Large intestine (tissue), 3 donors: ENCODE results near the gene CWC25. TPM values are rescaled to one million over a fixed set of nuclear protein-coding genes. Genes with fewer than 3 reads are reported as not detected.

Source experiments
- DNase-seq, 2 donors: peaks; one replicate each; pipeline versions ENCODE4 v3.0.0 to v3.0.0-alpha.2; 2013
- H3K27ac ChIP-seq: one replicate; pipeline ENCODE4 v1.5.1; 2013; ENCODE audit warnings: low read length
- H3K27me3 ChIP-seq: 2 replicates; pipeline ENCODE4 v1.6.1; 2013; ENCODE audit warnings: low read length; ENCODE audit not compliant: control insufficient read depth, insufficient read depth
- H3K36me3 ChIP-seq: 2 replicates; pipeline ENCODE4 v1.6.1; 2013; ENCODE audit warnings: low read length; ENCODE audit not compliant: control insufficient read depth, insufficient read depth
- H3K4me1 ChIP-seq: one replicate; pipeline ENCODE4 v1.6.1; 2013; ENCODE audit warnings: low read length; ENCODE audit not compliant: control insufficient read depth, insufficient read depth
- H3K4me3 ChIP-seq: one replicate; pipeline ENCODE4 v1.5.1; 2013; ENCODE audit warnings: low read length
- H3K9me3 ChIP-seq: one replicate; pipeline ENCODE4 v1.6.1; 2013; ENCODE audit warnings: mild to moderate bottlenecking, low read depth, low read length, moderate library complexity; ENCODE audit not compliant: control insufficient read depth
- WGBS: methylation state at CpG from one replicate; pipeline ENCODE4 v1.1.5; 2013; ENCODE audit warnings: low lambda C conversion rate; ENCODE audit not compliant: insufficient coverage; 5-methylcytosine and 5-hydroxymethylcytosine counted together
- polyA plus RNA-seq: library from polyadenylated mRNA; unstranded; fragments of 120-200 nt; gene quantifications from one replicate; pipeline ENCODE4 v1.2.1, GENCODE V29; 2013

CWC25 gene
- polyA plus RNA-seq, 1 donor: 20.1 TPM

DNA sequence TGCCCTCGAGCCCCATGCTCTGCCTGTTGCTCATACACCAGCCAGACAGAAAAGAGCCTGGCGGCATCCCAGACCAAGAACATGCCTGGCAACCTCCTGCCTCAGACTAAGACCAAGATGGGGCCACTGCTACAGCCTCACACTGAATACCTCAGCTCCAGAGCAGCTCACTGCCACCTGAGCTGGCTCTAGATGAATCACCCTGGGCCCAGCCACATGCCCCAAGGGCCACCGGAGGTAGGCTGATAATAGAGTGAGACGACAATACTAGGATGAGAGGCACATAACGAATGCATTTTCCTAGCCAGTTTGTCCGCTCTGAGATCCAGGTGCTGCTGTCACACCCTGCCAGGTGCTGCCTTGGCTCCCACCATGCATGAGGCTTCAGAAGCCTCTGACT lies 38.7 kb downstream of the CWC25 start:
- Histone ChIP-seq H3K4me1 (no peaks in the 10 kb centered on the region), H3K27me3 (no peaks in the 10 kb centered on the region), H3K27ac (no peak overlapping the region), H3K4me3 (no peak overlapping the region), H3K36me3 (peaks cover 54% of the 10 kb centered on the region), H3K9me3 (no peaks in the 10 kb centered on the region)
- no CpG with 5 or more reads among the region's 6 CpGs for WGBS
- DNase-seq: no peak

DNA sequence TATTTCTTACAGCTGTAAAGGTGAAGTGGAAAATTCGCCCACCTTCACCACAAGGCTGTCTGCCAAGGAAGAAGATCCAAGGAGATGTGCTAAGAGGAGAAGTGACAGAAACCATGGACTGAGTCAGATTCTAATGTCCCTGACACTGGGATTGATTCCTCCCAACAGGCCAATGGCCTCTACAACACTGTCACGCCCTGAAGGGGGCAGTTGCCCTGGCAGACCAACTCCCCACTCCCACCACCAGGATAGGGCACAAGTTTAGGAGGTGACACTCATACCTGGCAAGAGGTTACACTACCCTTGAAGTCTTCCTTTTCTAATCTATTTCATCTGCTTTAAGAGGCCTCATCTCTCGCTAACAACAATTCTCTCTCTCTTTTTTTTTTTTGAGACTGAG lies 41.9 kb downstream of the CWC25 start:
- WGBS: 100% methylated on average over 1 of the region's 3 CpGs
- H3K4me3 ChIP-seq: no peak overlapping the region
- peaks cover 81% of the 10 kb centered on the region for H3K36me3 ChIP-seq
- no peaks in the 10 kb centered on the region for H3K9me3 ChIP-seq
- H3K27me3 ChIP-seq: no peaks in the 10 kb centered on the region
- no peak overlapping the region for H3K27ac ChIP-seq
- no peak for DNase-seq
- H3K4me1 ChIP-seq: no peaks in the 10 kb centered on the region

DNA sequence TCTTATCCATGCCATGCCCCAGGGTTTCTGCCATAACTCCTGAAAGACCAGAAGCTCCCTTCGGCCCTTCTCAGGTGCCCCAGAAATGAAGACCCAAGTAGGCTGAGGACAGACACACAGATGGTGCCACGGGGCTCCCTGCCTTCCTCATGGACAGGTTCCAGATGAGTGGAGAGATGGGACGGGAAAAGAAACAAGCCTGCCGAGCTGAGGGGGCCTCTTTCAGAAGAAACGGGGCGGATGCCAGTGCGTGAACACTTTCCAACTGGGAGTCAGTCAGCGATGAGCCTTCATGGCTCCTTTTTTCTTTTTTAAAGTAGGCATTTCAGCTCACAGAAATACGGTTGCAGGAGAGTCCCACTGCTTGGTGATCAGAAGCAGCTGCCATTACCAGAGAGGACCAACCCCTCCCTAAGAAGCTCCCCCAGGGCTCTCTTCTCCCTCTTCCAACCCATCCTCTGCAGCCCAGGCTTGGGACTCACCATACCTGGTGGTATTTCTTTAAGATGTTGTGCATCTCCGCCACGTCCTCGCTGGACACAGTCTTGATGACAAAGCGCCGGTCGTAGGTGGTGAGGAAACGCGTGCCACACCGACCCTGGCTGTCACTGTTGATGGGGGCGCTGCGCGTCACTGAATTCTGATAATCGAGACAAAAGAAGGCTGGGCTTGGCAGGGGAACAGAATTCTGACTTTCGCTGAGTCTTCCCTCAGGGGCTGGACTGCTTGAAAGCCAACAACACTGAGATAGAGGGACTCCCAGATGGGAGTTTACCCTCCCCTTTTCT lies 45.0 kb downstream of the CWC25 start:
- H3K27me3 ChIP-seq: no peaks in the 10 kb centered on the region
- peaks cover 93% of the 10 kb centered on the region for H3K36me3 ChIP-seq
- no peak for DNase-seq
- no peaks in the 10 kb centered on the region for H3K4me1 ChIP-seq
- H3K4me3 ChIP-seq: no peak overlapping the region
- no peaks in the 10 kb centered on the region for H3K9me3 ChIP-seq
- WGBS: no CpG with 5 or more reads among the region's 23 CpGs
- no peak overlapping the region for H3K27ac ChIP-seq

DNA sequence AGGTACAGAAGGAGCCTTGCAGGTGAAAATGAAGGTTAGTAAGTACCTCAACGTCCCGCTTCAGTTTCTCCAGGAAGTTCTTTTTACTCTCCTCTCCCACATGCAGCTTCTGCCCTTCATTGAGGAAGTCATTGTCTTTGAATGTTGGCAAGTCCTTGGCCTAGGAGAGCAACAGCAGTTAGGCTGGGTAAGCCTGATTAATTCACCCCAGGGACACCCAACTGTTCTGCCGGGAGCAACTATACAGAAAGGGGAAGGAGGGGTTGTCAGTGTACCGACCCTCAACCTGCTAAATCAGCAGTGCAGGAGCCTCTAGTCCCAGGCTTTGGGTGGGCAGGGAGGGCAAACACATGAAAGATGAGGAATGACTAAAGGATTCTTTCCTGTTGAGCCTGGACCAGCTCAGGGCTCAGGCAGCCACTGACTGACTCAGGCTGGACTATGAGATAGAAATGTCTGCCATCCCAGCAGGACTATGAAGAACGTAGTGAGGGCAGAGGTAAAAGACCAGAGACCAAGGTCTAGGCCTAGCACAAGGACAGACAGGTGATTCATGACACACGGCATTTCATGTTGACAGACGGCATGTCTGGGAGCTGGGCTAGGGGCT lies 47.4 kb downstream of the CWC25 start:
- Histone ChIP-seq H3K27ac (no peak overlapping the region), H3K9me3 (no peaks in the 10 kb centered on the region), H3K4me1 (no peaks in the 10 kb centered on the region), H3K27me3 (no peaks in the 10 kb centered on the region), H3K36me3 (peaks cover 89% of the 10 kb centered on the region), H3K4me3 (no peak overlapping the region)
- no peak for DNase-seq
- no CpG with 5 or more reads among the region's 7 CpGs for WGBS

DNA sequence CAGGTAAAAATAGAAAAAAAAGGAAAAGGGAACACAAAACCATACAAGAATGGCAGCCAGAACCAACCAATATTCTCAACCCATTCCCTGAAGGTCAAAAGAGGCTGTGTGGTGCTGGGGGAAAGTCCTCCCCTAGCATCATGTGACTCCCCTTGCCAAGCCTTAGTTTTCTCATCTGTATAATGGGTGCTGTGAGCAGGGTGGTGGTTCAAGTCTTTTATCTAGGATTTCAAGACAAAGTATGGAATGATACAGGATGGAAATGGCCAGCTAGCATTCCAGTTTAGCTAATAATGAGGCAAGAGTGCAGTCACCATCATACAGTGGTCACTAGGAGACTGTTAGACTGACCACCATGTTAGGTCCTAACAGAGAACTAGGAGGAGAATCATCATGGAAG lies 51.9 kb downstream of the CWC25 start:
- Histone ChIP-seq H3K27me3 (no peaks in the 10 kb centered on the region), H3K9me3 (no peaks in the 10 kb centered on the region), H3K4me1 (no peaks in the 10 kb centered on the region), H3K4me3 (no peak overlapping the region), H3K27ac (no peak overlapping the region), H3K36me3 (peaks cover 84% of the 10 kb centered on the region)
- DNase-seq: no peak

DNA sequence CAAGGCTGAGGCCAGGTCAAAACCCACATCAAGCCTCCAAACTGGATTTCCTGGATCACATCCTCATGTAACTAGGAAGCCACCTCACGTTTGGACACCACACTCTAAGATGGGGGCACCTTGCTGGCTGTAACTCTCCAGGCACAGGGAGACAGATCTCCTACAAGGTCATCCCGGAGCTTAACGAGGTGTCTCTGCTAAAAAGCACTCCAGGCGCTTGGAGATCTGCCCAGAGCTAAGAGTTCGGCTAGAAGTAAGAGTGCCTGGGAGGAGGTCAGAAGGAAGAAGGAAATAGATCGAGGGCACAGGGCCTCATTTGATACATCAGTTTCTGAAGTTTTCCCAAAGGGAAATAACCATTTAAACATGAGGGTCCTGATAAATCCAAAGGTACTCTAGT lies 56.7 kb downstream of the CWC25 start:
- Histone ChIP-seq H3K4me3 (no peak overlapping the region), H3K27me3 (no peaks in the 10 kb centered on the region), H3K36me3 (peaks cover 89% of the 10 kb centered on the region), H3K9me3 (no peaks in the 10 kb centered on the region), H3K4me1 (no peaks in the 10 kb centered on the region), H3K27ac (no peak overlapping the region)
- no CpG with 5 or more reads among the region's 6 CpGs for WGBS
- no peak for DNase-seq

DNA sequence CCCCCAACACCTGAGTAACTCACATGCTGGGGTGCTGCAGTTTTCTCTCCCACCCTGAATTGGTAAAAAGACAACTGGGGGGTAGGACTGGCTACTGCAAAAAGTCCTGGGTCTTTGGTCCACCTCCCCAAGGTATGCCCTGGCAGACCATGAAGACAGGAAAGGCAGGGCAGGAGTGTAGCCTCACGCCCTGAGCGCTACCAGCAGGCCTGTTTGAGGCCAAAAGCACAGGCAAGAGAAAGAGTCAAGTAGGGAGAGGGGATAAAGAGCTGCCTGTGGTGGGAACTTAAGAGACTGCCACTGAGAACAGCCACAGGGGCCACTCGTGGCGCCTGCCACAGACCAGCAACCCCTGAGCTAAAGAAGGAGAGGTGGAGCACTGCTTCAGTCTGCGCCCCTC lies 58.8 kb downstream of the CWC25 start:
- H3K36me3 ChIP-seq: peaks cover 86% of the 10 kb centered on the region
- WGBS: no CpG with 5 or more reads among the region's 5 CpGs
- H3K4me3 ChIP-seq: no peak overlapping the region
- H3K9me3 ChIP-seq: no peaks in the 10 kb centered on the region
- no peak overlapping the region for H3K27ac ChIP-seq
- DNase-seq: no peak
- no peaks in the 10 kb centered on the region for H3K27me3 ChIP-seq
- H3K4me1 ChIP-seq: no peaks in the 10 kb centered on the region

DNA sequence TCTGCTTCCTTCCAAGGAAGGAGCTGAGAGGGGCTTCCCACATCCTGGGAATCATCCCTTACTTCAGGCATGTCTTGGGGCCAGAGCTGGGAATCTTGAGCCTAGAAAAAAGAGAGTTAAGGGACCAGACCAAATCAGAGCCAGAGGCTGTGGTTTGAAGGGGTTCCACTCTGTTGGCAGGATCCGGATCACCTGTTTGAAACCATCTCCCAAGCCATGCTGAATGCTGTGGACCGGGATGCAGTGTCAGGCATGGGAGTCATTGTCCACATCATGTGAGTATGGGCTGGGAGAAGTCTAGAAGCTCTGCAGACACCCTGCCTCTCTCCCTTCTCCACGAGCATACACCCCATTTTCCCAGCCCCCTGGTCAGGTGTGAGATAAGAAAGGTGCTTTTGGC lies 62.9 kb downstream of the CWC25 start:
- Histone ChIP-seq H3K36me3 (peaks cover 71% of the 10 kb centered on the region), H3K4me1 (no peaks in the 10 kb centered on the region), H3K27me3 (no peaks in the 10 kb centered on the region), H3K4me3 (no peak overlapping the region), H3K27ac (no peak overlapping the region), H3K9me3 (no peaks in the 10 kb centered on the region)
- no peak for DNase-seq
- no CpG with 5 or more reads among the region's 3 CpGs for WGBS

DNA sequence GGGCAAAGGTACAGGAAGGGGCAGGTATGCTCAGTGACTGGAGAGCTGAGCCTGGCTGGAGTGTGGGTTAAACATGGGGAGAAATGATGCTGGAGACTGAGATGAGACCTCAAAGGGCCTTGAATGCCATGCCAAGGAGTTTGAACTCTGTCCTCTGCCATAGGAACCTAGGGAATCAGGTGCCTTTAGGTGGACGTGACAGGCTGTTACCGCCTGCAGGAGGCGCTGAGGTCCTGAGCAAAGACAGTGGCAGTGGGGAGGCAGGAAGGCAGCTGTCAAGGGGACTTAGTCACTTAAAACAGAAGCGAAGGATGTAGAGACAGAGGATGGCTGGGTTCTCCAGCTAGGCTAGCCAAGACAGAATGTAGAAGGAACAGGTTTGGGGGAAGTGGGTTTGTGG lies 63.5 kb downstream of the CWC25 start:
- WGBS: 100% methylated on average over 1 of the region's 4 CpGs
- H3K4me1 ChIP-seq: no peaks in the 10 kb centered on the region
- H3K4me3 ChIP-seq: no peak overlapping the region
- H3K27ac ChIP-seq: no peak overlapping the region
- peak in 1 of 2 donors; percentile 21 for DNase-seq
- H3K36me3 ChIP-seq: peaks cover 69% of the 10 kb centered on the region
- H3K9me3 ChIP-seq: no peaks in the 10 kb centered on the region
- no peaks in the 10 kb centered on the region for H3K27me3 ChIP-seq

DNA sequence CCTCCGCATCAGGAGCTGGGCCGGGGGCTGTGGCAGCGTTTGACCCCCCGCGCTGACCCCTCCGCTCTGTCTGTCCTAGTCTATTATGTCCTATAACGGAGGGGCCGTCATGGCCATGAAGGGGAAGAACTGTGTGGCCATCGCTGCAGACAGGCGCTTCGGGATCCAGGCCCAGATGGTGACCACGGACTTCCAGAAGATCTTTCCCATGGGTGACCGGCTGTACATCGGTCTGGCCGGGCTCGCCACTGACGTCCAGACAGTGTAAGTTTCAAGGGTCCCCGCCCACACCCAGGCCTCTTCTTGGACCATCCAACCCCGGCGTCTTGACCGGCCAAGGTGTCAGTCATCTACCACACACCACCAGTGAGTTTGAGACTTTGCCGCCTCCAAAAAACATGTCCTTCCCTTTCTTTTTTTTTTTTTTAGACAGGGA lies 72.0 kb downstream of the CWC25 start:
- Histone ChIP-seq H3K9me3 (no peaks in the 10 kb centered on the region), H3K4me1 (peaks cover 25% of the 10 kb centered on the region), H3K36me3 (peaks cover 30% of the 10 kb centered on the region), H3K27me3 (peaks cover 9% of the 10 kb centered on the region), H3K27ac (peak overlapping the region; percentile 70), H3K4me3 (peak overlapping the region; percentile 81)
- no CpG with 5 or more reads among the region's 22 CpGs for WGBS
- no peak for DNase-seq
